Inferior parietal cortex (tissue), 1 donor: ENCODE results near the gene SURF2.
A peak's percentile ranks its signal among the peaks of the same experiment; 100 is the strongest.
"Not testable (repeated sequence)": the region's sequence is repeated elsewhere in the genome, so short reads cannot be mapped to it uniquely, and the experiment has no call there.

Experiments
- DNase-seq: peaks from one replicate; pipeline ENCODE4 v3.0.0-alpha.2; 2016; ENCODE audit errors: extremely low spot score

The SURF2 gene

DNA sequence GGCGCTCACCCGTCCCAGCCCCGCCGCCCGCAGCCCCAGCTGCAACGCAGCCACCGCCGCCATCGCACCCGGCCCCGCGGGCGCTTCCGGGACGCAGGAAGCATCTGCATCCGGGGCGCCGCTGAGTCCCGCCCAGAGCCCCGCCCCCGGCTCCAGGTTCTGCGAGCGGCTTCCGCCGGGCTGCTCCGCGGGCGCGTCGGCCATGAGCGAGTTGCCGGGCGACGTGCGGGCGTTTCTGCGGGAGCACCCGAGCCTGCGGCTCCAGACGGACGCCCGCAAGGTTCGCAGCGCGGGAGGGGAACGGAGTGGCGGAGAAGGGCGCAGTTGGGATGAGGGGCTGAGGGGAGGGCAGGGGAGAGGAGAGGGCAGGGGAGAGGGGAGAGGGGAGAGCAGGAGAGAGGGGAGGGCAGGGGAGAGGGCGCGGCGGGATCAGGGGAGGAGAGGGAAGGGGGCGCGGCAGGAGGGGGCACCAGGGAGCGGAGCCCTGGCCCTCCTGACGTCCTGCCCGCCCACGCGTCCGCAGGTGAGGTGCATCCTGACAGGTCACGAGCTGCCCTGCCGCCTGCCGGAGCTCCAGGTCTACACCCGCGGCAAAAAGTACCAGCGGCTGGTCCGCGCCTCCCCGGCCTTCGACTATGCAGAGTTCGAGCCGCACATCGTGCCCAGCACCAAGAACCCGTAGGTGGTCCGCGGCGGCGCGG is at the start of gene SURF2, which contains the start of gene SURF1:
SURF2 (plus strand) TSS at position 160 of the 701 bp plus-strand sequence; CDS start at position 203, 43 bp downstream.
SURF1 (minus strand) TSS at position 97 of the 701 bp plus-strand sequence; CDS start at position 63, 34 bp downstream.
- DNase-seq: peak; percentile 78

DNA sequence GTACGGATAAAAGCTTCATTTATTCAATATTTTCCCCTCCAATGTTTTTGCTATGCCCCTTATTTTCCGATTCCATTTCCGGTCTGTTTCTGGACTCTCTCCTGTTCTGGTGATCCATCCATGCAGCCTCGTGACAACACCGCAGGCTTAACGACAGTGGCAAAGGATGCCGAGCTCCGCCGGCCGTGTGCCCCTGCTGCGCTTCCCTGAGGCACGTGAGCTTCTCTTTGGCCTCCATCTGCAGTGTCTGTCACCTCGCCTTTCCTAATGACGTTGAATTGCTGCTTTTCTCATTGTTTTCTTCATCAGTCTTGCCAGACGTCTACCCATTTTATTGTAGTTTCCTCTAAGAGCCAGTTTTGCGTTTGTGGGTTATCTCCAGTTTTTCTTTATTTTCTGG is 49.0 kb upstream of the SURF2 start:
- DNase-seq: no peak

- no peak for DNase-seq
Observed at GRCh38 chr9:133309608-133310007, 46.7 kb upstream of the SURF2 start.

GRCh38 chr9:133315997-133316396 is 40.4 kb upstream of the SURF2 start:
- DNase-seq: no peak

DNA sequence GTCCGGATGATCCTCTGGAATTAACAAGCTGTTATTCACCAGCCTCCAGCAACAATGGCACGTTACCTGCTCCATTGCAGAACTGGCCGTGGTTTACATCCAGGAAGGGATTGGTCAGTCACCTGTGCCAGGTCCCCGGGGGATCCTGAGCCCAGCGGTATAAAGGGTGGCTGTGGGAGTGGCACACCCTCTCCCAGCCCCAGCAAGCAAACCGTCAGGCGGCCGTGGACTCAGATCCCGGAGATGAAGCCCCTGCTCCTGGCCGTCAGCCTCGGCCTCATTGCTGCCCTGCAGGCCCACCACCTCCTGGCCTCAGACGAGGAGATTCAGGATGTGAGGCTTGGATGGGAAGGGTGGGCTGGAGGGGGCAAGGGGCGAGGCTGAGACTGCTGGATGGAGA is 38.8 kb upstream of the SURF2 start:
- DNase-seq: not testable (repeated sequence)

DNA sequence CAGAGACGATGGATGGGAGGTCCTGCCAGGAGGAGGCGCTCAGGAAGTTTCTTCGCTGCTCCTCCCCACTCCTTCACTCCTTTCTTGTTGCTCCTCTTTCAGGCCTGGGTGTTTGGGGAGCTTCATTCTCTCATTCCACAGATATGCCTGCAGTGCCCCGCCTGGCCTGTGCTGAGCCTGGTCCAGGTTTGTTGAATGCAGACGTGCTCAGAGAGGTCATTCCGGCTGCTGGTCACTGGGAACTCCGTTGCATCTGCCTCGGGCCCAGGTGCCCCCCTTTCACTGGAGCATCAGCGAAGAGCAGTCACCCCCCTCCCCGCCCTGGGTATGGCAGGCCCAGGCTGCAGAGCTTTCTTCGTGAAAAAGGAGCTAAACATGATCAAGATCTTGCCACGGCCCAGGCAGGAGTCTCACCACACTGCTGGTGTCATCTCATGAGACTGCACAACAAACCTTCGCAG is 35.9 kb upstream of the SURF2 start:
- no peak for DNase-seq

DNA sequence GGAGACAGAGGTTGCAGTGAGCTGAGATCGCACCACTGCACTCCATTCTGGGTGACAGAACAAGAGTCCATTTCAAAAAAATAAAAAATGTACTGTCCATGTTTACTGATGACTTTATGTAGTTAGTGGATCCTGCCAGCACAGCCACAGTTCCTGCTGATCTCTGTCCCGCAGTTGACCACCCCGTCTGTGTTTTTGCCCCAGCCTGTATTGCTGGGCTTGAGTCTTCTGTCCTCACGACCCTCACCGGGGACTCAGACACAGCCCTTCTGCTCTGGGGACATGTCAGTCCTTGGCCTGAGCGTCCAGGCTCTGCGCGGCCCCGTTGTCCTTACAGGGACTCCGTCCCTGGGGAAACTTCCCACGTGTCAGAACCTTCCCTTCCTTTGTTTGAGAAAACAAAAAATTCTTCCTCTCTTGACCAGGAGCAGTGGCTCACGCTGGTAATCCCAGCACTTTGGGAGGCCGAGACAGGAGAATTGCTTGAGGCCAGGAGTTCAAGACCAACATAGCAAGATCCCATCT is 34.9 kb upstream of the SURF2 start:
- DNase-seq: no peak

DNA sequence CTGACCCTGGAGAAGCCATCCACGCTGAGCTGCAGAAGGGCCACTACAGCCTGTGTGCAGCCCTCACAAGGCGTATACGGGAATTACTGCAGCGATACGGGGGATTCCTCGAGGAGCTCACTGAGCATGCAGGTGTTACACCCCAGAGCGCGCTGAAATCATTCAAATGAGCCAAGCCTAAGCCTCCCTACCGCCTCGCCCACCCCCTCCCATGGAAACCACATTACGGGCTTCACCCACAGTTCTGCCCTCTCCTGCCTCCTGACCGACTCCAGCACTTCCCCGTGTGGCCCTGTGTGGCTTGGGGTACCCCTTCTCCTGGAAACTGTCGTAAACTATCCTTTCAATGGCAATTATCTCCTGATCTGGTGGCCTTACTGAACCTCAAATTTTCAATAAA is 33.6 kb upstream of the SURF2 start:
- DNase-seq: no peak

GRCh38 chr9:133323211-133323610 is 33.1 kb upstream of the SURF2 start:
- DNase-seq: no peak

- no peak for DNase-seq
Observed at GRCh38 chr9:133323991-133324703, 32.2 kb upstream of the SURF2 start.

GRCh38 chr9:133327021-133327420 is 29.3 kb upstream of the SURF2 start:
- DNase-seq: not testable (repeated sequence)

- DNase-seq: no peak
Observed at GRCh38 chr9:133327834-133328484, 28.4 kb upstream of the SURF2 start.

DNA sequence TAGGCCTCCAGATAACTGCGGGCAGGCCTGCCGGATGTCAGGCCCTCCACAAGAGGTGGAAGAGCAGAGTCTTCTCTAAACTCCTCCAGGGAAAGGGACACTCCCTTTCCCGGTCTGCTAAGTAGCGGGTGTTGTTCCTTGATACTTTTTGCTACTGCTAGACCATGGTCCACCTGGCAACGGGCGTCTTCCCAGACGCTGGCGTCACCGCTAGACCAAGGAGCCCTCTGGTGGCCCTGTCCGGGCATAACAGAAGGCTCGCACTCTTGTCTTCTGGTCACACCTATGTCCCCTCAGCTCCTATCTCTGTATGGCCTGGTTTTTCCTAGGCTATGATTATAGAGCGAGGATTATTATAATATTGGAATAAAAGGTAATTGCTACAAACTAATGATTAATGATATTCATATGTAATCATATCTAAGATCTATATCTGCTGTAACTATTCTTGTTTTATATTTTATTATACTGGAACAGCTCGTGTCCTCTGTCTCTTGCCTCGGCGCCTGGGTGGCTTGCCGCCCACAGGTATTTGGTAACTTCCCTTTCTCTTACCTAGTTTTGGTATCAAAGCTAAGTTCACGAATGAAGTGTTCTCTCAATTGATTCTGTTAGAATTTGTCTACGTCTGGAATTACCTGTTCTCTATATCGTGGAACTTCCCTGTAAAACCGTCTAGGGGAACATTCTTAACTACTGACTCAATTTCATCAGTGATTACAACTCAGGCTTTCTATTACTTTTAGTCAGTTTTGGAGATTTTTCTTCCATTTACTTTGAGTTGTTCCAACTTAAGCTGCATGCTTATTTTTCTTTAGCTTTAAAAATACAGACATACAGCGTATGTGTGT is 26.8 kb upstream of the SURF2 start:
- DNase-seq: not testable (repeated sequence)

DNA sequence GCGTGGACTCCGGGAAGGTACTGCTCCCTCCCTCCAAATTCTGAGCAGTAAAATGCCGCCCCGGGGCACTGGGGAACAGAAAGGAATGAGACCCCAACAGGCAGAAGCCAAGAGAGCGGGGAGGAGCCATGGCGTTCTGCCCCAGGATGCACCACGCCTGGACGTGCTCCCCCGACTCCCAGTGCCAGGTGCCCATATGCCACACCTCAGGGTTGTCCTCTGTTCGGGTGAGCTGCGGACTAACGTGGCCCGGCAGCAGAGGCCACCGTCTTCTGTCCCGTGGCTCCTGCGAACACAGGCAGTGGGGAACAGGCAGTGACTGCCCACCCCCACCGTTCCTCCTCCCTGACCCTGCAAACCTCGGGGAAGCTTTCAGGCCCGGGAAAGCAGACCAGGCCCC is 25.1 kb upstream of the SURF2 start:
- no peak for DNase-seq

- DNase-seq: no peak
Observed at GRCh38 chr9:133331641-133332380, 24.5 kb upstream of the SURF2 start.

- DNase-seq: no peak
Observed at GRCh38 chr9:133332381-133332730, 24.0 kb upstream of the SURF2 start.

DNA sequence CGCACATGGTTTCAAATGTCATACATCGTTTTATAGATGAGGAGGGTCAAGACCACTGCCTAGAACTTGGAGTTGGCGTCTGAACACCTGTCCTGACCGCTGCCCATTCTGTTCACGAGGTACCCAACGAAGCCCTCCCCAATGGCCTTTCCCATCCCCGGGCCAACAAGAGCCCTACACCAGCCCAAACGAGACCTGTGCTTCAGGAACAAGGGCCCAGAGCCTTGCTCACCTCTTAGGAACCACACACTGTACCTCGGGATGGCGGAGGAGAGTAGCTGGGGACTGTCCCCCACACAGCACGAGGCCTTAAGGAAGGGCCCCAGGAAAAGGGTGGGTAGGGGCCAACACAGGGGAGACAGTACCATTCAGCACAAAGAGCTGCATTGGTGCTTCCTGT is 23.3 kb upstream of the SURF2 start:
- no peak for DNase-seq

DNA sequence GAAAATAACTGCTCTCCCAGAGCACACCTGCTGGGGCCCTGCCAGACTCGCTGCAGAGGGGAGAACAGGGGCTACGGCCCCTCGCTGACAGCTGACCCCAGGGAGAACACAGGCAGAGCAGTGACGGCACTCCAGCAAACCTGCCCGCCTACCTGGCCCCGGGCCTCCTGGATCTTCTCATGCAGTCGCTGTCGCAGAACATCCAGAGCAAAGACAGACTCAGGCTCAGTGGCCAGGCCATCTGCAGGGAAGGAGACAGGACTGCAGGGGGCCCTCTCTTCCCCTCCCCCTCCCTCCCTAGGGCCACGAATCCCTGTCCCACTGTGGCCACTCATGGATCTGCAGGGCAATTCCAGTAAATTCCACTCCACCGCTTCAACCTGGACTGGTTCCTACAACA is 22.8 kb upstream of the SURF2 start:
- DNase-seq: no peak

GRCh38 chr9:133334161-133334560 is 22.2 kb upstream of the SURF2 start:
- DNase-seq: no peak

GRCh38 chr9:133334888-133335287 is 21.5 kb upstream of the SURF2 start:
- not testable (repeated sequence) for DNase-seq
